GM18498 (cell line): ENCODE data around the gene IGSF5.
"Not testable (repeated sequence)": the region's sequence is repeated elsewhere in the genome, so short reads cannot be mapped to it uniquely, and the experiment has no call there.

Source experiments
- ATAC-seq: cut with Tn5 transposase; IDR thresholded peaks from one replicate; pipeline ENCODE4 v1.9.1; 2021; ENCODE audit warnings: mild to moderate bottlenecking, moderate library complexity; ENCODE audit not compliant: unreplicated experiment

IGSF5 gene

GRCh38 chr21:39744883-39745282 is at the start of gene IGSF5:
IGSF5 (plus strand) TSS chr21:39745183; CDS start chr21:39745510, 327 bp downstream.
- ATAC-seq, result not testable (repeated sequence)

- ATAC-seq, result no peak
These were observed 48.8 kb upstream of the IGSF5 start for GRCh38 chr21:39696196-39696595.

- ATAC-seq, result no peak
These were observed 48.4 kb upstream of the IGSF5 start for GRCh38 chr21:39696618-39697017.

- no peak for ATAC-seq
These were observed 44.7 kb upstream of the IGSF5 start for GRCh38 chr21:39700318-39700717.

- no peak for ATAC-seq
These were observed 41.4 kb upstream of the IGSF5 start for GRCh38 chr21:39703578-39703977.

- no peak for ATAC-seq
These were observed 39.1 kb upstream of the IGSF5 start for GRCh38 chr21:39705849-39706248.

- ATAC-seq, result no peak
These were observed 37.7 kb upstream of the IGSF5 start for GRCh38 chr21:39707316-39707715.

- no peak for ATAC-seq
These were observed 34.1 kb upstream of the IGSF5 start for GRCh38 chr21:39710866-39711265.

- ATAC-seq, result no peak
These were observed 32.7 kb upstream of the IGSF5 start for GRCh38 chr21:39712273-39712672.

GRCh38 chr21:39712976-39713375 is 32.0 kb upstream of the IGSF5 start:
- ATAC-seq, result no peak

- ATAC-seq, result no peak
These were observed 31.1 kb upstream of the IGSF5 start for GRCh38 chr21:39713905-39714304.

GRCh38 chr21:39714331-39714730 is 30.7 kb upstream of the IGSF5 start:
- no peak for ATAC-seq

GRCh38 chr21:39715804-39716397 is 29.1 kb upstream of the IGSF5 start:
- ATAC-seq, result no peak

- no peak for ATAC-seq
These were observed 24.7 kb upstream of the IGSF5 start for GRCh38 chr21:39720126-39720778.

- ATAC-seq, result no peak
These were observed 23.1 kb upstream of the IGSF5 start for GRCh38 chr21:39721885-39722284.

GRCh38 chr21:39724944-39725343 is 20.0 kb upstream of the IGSF5 start:
- ATAC-seq, result no peak

GRCh38 chr21:39726133-39726532 is 18.9 kb upstream of the IGSF5 start:
- ATAC-seq, result no peak

- ATAC-seq, result no peak
These were observed 17.4 kb upstream of the IGSF5 start for GRCh38 chr21:39727401-39728120.

GRCh38 chr21:39728341-39728740 is 16.6 kb upstream of the IGSF5 start:
- no peak for ATAC-seq

GRCh38 chr21:39730418-39731157 is 14.4 kb upstream of the IGSF5 start:
- no peak for ATAC-seq

GRCh38 chr21:39736716-39737115 is 8.3 kb upstream of the IGSF5 start:
- ATAC-seq, result no peak
